AG09319 (cell line): ENCODE data around the gene GNAI1.

ENCODE experiments used
- DNase-seq: peaks from one replicate; pipeline ENCODE4 v3.0.0-alpha.2; 2010; ENCODE audit warnings: low read depth; ENCODE audit errors: extremely low read depth
- CTCF ChIP-seq: IDR thresholded peaks from 2 replicates; pipeline ENCODE4 v1.5.1; 2011; ENCODE audit warnings: low read depth, mild to moderate bottlenecking, inconsistent platforms, low read length, moderate library complexity

GNAI1 gene

GRCh38 chr7:80236681-80237080, 102.0 kb downstream of the GNAI1 start:
- DNase-seq, result no peak
- no peak for TF ChIP-seq CTCF

- no peak for DNase-seq
- TF ChIP-seq CTCF, result no peak
Observed at GRCh38 chr7:80240265-80241025, 105.8 kb downstream of the GNAI1 start.

GRCh38 chr7:80241671-80242070, 107.0 kb downstream of the GNAI1 start:
- no peak for DNase-seq
- TF ChIP-seq CTCF, result no peak

- DNase-seq, result no peak
Observed at GRCh38 chr7:80243425-80243824, 108.8 kb downstream of the GNAI1 start.

GRCh38 chr7:80244206-80244916, 109.7 kb downstream of the GNAI1 start:
- no peak for DNase-seq
- TF ChIP-seq CTCF, result no peak

More at GRCh38 chr7:80243425-80243824, 108.8 kb downstream of the GNAI1 start:
- no peak for TF ChIP-seq CTCF

- DNase-seq, result no peak
- TF ChIP-seq CTCF, result no peak
Observed at GRCh38 chr7:80247144-80247543, 112.5 kb downstream of the GNAI1 start.

- no peak for DNase-seq
- no peak for TF ChIP-seq CTCF
Observed at GRCh38 chr7:80247891-80248290, 113.3 kb downstream of the GNAI1 start.
